ENCODE data around the gene SNAP29.

Gene SNAP29

GRCh38 chr22:20847318-20847822, 11.4 kb upstream of the SNAP29 start:
- no peak for DNase-seq (ENCODE audit: low read depth)

GRCh38 chr22:20852076-20852475, 6.7 kb upstream of the SNAP29 start:
- no peak overlapping the region for H3K4me3 ChIP-seq (ENCODE audit: low read length)
- DNase-seq (ENCODE audit: low read depth): no peak
- no peak for TF ChIP-seq CTCF (conservative IDR thresholded peaks at IDR 0.05; ENCODE audit: low read depth, low read length)

More at GRCh38 chr22:20847318-20847822, 11.4 kb upstream of the SNAP29 start:
- TF ChIP-seq CTCF (conservative IDR thresholded peaks at IDR 0.05; ENCODE audit: low read depth, low read length): no peak
- H3K4me3 ChIP-seq (ENCODE audit: low read length): no peak overlapping the region

GRCh38 chr22:20852503-20852902, 6.3 kb upstream of the SNAP29 start:
- no peak overlapping the region for H3K4me3 ChIP-seq (ENCODE audit: low read length)
- no peak for DNase-seq (ENCODE audit: low read depth)
- no peak for TF ChIP-seq CTCF (conservative IDR thresholded peaks at IDR 0.05; ENCODE audit: low read depth, low read length)

- no peak for DNase-seq (ENCODE audit: low read depth)
- no peak overlapping the region for H3K4me3 ChIP-seq (ENCODE audit: low read length)
- TF ChIP-seq CTCF (conservative IDR thresholded peaks at IDR 0.05; ENCODE audit: low read depth, low read length): no peak
Measured at GRCh38 chr22:20853236-20853660, 5.6 kb upstream of the SNAP29 start.

GRCh38 chr22:20857247-20857643, 1.6 kb upstream of the SNAP29 start:
- TF ChIP-seq CTCF (conservative IDR thresholded peaks at IDR 0.05; ENCODE audit: low read depth, low read length): no peak
- no peak for DNase-seq (ENCODE audit: low read depth)
- H3K4me3 ChIP-seq (ENCODE audit: low read length): peak overlapping the region; percentile 89

GRCh38 chr22:20857838-20858614, 781 bp upstream of the SNAP29 start:
- H3K4me3 ChIP-seq (ENCODE audit: low read length): peak overlapping the region; percentile 89
- TF ChIP-seq CTCF (conservative IDR thresholded peaks at IDR 0.05; ENCODE audit: low read depth, low read length): no peak
- DNase-seq (ENCODE audit: low read depth): peak; percentile 51

- DNase-seq (ENCODE audit: low read depth): no peak
- no peak for TF ChIP-seq CTCF (conservative IDR thresholded peaks at IDR 0.05; ENCODE audit: low read depth, low read length)
- H3K4me3 ChIP-seq (ENCODE audit: low read length): peak overlapping the region; percentile 89
Measured at GRCh38 chr22:20859615-20860014, 808 bp downstream of the SNAP29 start.

Measured in retinal pigment epithelial cell (primary cell).